HG02970 (cell line): Measurements from ENCODE around the gene NOX5.

Experiments used
- ATAC-seq: cut with Tn5 transposase; IDR thresholded peaks from one replicate; pipeline ENCODE4 v1.9.1; 2021; ENCODE audit warnings: mild to moderate bottlenecking, moderate library complexity, moderate number of reproducible peaks; ENCODE audit not compliant: unreplicated experiment, low FRiP score

The NOX5 gene

DNA sequence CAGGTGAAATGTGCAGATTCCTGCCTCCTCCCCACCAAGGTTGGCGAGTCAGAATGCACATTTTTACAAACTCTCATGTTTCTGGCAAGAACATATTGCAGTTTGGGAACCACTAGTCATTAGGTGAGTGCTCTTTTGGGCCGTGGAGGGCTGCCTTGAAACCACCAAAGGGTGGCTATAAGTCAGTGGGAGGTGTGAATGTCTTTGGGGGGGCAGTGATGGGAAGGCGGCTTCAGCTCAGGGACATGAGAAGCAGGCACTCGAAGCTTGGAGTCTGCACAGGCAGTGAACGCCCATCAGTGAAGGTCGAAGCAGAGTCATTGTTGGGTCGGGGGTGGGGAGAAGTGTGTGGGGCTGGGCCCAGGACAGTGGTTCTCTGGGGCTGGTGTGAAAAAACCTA, 1.1 kb downstream of the NOX5 start:
- no peak for ATAC-seq

DNA sequence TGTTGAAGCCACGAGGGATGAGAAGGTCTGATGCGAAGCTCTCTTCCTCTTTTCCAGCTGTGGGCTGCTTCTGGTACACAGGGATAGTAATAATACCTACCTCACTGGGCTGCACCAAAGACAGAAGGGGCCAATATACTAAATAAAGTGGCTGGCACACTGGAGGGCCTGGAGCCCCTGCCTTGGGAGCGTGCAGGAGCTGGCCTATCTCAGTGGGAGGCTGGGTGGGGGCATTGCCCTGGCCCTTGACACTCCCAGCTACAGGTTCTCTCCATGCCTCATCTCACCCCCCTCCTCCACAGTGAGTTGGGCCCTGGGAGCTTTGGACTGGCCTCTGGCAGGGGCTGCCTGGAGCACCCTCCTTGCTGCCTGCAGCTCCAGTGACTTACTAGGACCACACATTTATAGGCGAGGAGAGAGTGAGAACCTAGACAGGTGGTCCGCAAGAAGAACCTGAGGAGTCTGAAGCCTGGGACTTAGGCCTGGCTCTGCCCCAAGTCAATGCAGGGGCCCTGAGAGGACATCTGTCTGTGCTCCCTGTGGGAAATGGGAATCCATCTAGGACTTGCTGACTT, 1.6 kb downstream of the NOX5 start:
- no peak for ATAC-seq

DNA sequence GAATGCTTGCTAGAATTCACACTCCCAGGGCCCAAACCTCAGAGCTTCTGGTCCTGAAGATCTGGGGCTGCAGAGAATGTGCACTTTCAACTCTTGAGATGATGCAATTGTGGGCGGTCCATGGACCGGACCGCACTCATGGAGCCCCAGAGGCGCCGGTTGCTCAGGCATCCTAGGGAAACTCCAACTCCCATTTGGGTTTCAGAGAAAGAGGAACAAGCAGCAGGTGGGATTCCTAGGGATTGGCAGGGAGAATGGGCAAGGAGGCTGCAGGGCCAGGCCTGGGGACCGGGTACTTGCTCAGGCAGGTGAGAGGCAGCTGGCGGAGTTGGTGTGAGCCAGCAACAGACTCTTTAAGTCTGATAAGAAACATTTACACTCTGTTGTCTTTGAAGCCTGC, 3.5 kb downstream of the NOX5 start:
- no peak for ATAC-seq

DNA sequence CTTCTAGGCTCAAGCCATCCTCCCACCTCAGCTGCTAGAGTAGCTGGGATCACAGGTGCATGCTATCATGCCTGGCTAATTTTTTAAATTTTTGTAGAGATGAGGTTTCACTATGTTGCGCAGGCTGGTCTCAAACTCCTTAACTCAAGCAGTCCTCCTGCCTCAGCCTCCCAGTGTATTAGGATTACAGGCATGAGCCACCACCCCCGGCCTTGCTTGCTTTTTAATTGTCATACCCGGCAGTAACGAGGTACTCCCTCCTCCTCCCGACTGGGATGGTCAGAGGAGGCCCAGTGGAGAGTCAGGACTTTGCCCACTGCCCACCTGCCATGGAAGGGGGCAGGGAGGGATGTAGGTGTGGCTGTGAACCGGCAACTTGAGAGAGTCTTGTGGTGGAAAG, 4.5 kb downstream of the NOX5 start:
- no peak for ATAC-seq

DNA sequence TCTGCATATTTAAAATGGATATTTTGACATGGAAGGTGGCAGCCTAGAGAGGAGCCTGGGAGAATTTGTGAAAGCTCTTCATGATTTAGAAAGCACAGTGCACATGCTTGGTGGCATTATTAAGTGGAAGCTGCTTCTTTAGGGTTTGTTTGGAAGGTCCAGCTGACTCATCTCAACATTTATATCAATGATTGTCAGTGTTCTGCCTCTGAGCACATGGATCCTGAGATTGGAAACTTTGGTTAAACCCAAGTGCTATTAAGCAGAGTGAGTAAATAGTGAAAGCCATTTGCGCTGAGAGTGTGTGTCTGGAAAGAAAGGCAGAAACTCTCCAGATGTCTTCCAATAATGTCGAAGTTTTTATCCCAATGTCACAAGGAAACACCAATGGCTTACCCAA, 7.4 kb downstream of the NOX5 start:
- no peak for ATAC-seq

DNA sequence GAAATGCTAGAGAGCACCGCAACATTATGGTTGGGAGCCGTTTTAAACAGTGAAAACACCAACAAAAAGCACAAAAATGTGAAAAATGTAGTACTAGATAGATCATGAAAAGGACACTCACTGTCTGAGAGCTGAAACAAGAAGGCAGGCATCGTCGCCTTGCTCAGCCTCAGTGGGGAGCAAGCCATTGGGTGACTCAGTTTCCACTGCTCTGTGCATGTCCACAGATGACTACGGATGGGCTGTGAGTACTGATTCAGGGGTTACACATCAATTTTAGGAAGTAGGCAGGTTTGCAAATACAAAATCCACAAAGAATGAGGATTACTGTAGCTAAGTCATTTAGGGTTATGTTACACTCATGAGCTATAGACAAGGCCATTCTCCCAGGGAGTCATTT, 10.8 kb downstream of the NOX5 start:
- no peak for ATAC-seq

DNA sequence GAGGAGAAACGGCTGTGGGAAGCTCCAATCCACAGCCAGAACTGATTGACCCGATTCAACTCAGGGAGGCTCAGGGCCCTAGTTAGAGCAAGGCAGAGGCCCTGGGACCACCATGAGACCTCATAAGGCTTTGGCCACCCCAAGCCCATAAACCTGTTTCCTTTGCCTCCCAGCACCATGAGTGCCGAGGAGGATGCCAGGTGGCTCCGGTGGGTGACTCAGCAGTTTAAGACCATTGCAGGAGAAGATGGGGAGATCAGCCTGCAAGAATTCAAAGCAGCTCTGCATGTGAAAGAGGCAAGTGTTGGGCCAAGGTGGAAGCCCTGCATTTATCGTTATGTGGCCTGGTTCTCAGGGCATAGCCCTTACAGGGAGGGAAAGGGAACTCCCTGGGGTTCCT, 11.9 kb downstream of the NOX5 start:
- ATAC-seq: no peak

DNA sequence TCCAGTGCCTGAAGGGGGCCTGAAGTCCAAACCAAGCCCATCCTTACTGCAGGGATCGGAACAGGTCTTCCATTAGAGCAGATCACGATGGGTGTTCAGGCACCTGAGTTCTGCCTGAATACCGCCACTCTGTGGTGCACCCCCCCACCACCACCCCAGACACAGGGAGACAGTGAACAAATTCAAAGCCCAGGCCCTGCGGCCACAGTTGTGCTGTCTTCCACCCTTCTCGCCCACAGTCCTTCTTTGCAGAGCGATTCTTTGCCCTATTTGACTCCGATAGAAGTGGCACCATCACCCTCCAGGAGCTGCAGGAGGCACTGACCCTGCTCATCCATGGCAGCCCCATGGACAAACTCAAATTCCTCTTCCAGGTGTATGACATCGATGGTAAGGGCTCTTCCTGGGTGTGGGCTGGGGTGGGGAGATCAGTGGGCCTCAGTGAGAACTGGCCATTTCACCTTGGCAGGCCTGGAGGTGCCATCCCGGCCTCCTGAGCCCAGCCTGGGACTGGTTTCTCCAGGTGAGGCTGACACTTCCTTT, 13.6 kb downstream of the NOX5 start:
- no peak for ATAC-seq

DNA sequence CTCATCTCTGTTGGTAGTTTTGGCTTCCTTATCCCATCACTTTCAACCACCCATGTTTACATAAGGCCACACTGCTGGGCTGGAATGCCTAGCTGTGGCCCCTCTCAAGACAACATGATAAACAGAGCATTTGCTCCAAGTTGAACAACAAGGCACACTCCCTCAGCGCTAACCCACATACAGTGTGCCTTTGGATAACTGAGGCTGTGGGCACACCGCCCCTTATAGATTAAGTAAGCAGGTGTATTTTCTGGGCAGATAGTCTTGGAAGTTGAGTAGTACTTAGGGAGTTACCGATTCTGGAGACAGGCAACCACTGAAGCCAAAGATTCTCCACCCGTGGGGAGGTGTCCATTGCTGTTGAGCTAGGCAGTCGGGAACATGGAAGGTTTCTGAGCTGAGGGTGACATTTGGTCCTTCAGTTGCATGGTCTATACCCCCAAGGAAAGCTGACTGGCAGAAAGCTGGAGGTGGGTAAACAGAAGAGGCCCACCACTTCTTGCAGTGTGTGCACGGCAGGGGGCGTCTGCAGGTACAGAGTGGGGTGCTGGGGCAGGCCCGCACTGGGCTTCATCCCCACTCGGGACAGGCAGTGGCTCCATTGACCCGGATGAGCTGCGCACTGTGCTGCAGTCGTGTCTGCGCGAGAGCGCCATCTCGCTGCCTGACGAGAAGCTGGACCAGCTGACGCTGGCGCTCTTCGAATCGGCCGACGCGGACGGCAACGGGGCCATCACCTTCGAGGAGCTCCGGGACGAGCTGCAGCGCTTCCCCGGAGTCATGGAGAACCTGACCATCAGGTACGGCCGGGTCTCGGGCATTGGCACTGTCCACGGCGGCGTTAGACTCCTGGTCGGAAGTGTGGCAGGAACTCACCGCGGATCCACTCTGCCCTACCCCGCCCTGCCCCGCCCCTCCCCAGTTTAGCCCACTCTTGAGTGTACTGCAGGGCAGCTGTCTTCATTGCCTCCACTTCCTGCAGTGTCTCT, 16.8 kb downstream of the NOX5 start:
- ATAC-seq: no peak

DNA sequence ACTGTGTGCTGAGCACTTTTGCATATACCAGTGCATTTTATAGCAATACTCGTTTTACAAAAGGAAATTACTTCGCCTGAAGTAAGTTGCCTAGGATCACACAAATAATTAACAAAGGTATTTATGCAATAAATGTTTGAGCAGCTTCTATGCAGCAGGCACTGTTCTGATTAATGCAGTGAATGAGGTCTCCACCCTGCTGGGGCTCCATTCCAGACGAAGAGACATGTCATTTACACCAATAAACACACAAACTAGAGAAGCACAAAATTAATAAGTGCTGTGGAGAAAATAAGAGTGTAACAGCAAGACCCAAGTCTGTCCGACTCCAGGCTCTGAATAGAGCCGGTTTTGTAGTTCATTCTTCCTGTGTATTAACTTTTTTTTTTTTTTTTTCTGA, 17.5 kb downstream of the NOX5 start:
- ATAC-seq: no peak

DNA sequence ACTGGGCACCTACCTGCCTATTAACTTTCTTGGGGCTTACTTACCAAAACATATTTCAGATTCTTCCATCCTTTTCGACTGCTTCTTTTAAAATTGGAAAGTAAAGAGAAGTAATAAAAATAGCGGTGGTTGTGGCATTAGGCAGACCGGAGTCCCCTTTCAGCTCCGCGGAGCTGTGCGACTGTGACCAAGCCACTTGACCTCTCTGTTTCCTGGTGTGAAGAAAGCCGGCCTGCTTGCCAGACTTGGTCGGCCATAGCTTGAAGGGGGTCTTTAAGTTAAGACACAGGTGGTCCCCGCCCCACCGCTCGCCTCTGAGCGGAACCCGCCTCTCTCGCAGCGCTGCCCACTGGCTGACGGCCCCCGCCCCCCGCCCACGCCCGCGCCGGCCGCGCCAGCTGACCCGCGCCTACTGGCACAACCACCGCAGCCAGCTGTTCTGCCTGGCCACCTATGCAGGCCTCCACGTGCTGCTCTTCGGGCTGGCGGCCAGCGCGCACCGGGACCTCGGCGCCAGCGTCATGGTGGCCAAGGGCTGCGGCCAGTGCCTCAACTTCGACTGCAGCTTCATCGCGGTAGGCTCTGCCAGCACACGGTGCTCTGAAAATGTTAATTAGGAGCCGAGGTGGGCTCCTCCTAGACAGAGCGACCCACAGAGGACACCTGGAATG, 18.3 kb downstream of the NOX5 start:
- ATAC-seq: no peak

DNA sequence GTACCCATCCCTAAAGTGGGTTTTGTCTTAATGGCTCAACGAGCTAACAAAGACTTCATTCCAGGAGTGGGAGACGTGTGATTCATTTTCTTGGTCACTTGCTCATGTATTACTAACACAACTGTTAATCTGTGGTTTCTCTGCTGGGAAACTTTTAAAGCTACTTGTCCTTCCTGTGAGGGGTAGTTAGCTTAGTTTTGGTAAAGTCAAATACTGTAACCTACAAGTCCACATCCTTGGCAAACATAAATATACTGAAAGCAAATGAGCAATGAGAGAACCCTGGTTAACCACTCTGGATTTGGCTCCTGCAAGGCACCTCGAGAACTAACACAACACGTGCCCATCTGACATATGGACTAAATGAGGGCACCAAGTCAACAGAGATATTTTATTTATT, 19.9 kb downstream of the NOX5 start:
- no peak for ATAC-seq

DNA sequence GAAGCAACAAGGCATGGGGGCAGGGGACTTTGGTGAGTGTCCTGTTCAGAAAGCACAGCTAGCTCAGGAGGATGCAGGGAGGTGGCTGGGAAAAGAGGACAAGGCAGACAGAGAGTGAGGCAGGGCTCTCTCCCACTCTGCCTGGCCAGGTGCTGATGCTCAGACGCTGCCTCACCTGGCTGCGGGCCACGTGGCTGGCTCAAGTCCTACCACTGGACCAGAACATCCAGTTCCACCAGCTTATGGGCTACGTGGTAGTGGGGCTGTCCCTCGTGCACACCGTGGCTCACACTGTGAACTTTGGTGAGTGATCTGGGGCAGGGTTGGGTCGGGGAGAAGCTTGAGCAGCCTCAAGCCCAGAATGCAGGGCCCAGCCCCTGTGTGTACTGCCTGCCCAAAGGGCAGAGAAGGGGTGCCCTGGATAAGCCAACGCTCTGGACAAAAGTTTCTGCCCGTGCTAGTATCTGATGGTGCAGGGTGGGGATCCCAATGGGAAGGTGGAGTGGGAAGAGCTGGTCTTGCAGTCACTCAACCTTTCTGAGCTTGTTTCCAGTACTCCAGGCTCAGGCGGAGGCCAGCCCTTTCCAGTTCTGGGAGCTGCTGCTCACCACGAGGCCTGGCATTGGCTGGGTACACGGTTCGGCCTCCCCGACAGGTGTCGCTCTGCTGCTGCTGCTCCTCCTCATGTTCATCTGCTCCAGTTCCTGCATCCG, 20.9 kb downstream of the NOX5 start:
- ATAC-seq: no peak

DNA sequence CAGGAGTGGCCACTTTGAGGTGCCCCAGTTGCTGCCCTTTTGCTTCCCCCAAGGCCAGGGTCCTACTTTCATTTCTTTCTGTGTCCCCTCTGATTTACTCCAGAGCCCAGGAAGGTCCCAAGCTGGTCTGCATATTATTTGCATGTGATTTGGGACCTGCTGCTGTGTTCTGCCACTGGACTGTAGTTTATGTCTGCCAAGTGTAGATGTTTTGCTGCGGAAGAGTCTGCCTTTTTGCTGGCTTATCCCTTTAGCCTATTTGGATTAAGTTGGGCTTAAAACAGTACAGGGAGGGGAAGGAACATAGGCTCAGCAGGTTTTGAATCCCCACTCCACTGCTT, 21.4 kb downstream of the NOX5 start:
- ATAC-seq: no peak

DNA sequence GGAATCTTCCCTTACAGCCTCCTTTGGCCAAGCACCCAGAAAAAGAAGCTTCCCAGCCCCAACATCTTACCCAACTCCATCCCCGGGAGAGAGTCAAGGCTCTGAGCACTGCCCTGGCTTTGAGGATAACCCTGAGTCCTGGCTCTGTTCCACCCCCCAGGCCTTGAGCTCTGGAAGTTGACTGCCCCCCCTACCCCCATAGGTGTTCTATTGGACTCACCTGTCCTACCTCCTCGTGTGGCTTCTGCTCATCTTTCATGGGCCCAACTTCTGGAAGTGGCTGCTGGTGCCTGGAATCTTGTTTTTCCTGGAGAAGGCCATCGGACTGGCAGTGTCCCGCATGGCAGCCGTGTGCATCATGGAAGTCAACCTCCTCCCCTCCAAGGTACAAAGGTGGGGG, 22.3 kb downstream of the NOX5 start:
- no peak for ATAC-seq

DNA sequence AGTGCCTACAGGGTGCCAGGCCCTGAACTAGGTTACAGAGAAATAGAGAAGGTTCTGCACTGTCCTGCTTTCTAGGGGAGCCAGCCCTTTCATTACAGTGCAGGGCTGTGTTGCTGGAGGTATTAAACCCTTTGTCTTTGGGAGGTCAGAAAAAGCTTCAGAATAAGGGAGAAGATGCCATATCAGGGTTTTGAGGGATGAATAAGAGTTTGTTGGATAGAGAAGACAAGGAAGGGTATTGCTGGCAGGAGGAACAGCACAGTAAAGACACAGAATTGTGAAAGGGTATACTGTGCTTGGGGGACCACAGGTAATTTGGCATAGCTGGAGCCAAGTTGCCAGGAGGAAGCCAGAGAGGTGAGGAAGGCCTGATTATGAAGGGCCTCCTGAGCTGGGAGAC, 23.0 kb downstream of the NOX5 start:
- ATAC-seq: no peak

DNA sequence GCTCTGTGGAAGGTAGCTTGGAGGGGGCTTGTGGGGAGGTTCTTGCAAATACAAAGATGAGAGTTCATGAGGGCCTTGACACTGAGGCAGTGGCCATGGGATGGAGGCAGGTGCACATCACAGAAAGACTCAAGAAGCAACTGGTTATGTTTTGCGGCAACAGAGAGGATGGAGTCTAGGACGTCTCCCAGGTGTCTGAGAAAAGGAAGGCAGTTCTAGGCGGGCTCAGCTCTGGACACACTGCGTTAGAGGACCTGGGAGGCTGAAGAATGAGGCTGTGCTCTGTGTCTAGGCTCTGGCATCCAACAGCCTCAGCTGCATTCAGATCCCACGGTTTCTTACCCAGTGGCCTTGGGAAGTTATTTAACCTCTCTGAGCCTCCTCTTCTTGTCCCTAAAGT, 23.5 kb downstream of the NOX5 start:
- no peak for ATAC-seq

DNA sequence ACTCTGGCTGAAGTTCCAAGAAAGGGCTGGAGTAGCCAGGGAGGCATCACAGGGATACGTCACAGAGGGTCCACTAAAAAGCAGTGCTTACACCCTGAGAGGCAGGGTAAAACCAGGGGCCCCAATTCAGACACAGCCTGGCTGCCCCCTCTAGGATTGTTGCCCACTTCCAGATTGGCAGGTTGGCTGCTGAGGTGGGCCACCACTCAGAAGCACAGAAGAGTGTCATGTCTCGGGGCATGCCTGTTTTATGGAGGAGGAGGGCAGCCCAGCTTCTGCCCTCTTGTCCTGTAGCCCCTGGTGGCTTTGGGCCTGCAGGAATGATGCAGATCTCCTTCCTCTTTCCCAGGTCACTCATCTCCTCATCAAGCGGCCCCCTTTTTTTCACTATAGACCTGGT, 24.0 kb downstream of the NOX5 start:
- no peak for ATAC-seq

DNA sequence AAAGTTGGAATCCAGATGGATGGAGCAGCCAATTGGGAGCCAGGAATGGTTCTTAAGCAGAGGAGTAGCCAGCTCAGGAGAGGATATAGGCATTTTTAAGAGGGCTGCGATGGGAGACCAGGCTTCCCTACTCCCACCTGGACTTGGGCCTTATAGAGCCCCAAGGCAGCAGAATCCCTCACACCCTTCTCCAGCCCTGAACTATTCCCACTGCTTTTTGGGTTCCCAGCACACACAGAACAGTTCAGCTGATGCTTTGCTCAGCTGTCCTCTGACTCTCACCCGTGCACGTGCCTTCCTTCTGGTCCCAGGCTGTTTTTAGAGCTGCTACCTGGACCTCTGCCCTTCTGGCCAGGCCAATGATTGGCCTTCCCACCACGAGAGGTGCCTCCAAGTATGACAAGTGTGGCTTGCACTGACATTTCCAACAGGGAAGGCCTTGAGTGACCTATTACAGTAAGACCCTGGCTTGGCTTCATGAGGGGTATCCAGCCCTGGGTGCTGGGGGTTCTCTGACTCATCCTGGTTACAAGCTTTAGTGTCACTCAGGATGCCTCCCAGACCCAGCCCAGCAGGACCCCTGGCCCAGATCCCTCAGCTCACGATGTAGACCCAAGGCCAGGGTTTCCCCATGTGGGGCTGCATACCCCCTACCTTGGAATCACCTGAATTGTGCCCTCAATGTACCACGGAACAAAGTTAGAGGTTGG, 25.2 kb downstream of the NOX5 start:
- no peak for ATAC-seq

DNA sequence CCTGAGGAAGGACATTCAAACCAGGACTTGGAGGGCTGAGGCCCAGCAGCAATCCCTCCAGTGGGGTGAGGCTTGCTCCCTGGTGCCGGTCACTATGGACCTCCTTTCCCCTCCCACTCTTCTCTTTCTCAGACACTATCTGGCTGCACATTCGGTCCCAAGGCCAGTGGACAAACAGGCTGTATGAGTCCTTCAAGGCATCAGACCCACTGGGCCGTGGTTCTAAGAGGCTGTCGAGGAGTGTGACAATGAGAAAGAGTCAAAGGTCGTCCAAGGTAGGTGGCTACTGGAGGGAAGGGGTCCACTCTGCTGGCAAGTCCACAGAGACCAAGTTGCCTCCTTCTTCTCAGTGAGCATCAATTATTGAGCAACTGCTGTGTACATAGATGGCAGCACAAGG, 28.0 kb downstream of the NOX5 start:
- ATAC-seq: no peak
